NCI-H748 (cell line): ENCODE data around the gene FBXO5.

Experiments
- DNase-seq: peaks from one replicate; lab custom pipeline; 2025; ENCODE audit not compliant: unreplicated experiment; lab: John Stamatoyannopoulos, UW

Gene FBXO5

GRCh38 chr6:152952866-152953509 is 29.9 kb downstream of the FBXO5 start:
- DNase-seq, result peak; percentile 50

- no peak for DNase-seq
Observed at GRCh38 chr6:152952045-152952444, 30.8 kb downstream of the FBXO5 start.

- no peak for DNase-seq
Observed at GRCh38 chr6:152950240-152950639, 32.6 kb downstream of the FBXO5 start.

- peak; percentile 37 for DNase-seq
Observed at GRCh38 chr6:152948150-152948768, 34.6 kb downstream of the FBXO5 start.

GRCh38 chr6:152946995-152947394 is 35.8 kb downstream of the FBXO5 start:
- no peak for DNase-seq

- no peak for DNase-seq
Observed at GRCh38 chr6:152946484-152946883, 36.4 kb downstream of the FBXO5 start.

GRCh38 chr6:152943260-152943897 is 39.5 kb downstream of the FBXO5 start:
- no peak for DNase-seq

GRCh38 chr6:152942319-152942869 is 40.4 kb downstream of the FBXO5 start:
- DNase-seq, result no peak

GRCh38 chr6:152941746-152942145 is 41.1 kb downstream of the FBXO5 start:
- no peak for DNase-seq

- no peak for DNase-seq
Observed at GRCh38 chr6:152932865-152933264, 50.0 kb downstream of the FBXO5 start.

GRCh38 chr6:152922706-152923105 is 60.1 kb downstream of the FBXO5 start:
- DNase-seq, result no peak
